GM12864 (cell line): ENCODE measurements around the gene MYO16.

Experiments used
- DNase-seq: peaks from one replicate; pipeline ENCODE4 v3.0.0-alpha.2; 2011; ENCODE audit warnings: low read depth
- H3K4me3 ChIP-seq: 2 replicates; pipeline ENCODE4 v1.5.1; 2011; ENCODE audit warnings: mild to moderate bottlenecking, low read depth, low read length, control low read depth
- TF ChIP-seq, protein P1 (sequence below): IDR thresholded peaks from 2 replicates; pipeline ENCODE4 v1.5.1; 2011; ENCODE audit warnings: low read depth, mild to moderate bottlenecking, moderate library complexity, low read length, control low read depth, inconsistent platforms; ENCODE audit errors: missing control alignments

MYO16 gene

DNA sequence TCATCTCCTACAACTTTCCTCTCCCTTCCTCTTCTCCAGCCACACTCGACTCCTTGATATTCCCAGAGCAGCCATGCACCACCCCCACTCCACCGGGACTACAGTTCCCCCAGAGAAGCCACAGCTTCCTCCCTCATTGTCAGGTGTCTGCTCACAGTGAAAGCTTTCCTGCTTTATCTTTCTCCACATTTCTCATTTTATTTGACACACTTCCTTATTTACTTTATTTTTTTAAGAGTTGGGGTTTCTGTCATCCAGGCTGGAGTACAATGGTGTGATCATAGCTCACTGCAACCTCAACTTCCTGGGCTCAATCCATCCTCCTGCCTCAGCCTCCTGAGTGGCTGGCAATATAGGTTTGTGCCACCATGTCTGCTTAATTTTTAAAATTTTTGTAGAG is 464.6 kb downstream of the MYO16 start:
- DNase-seq: no peak
- no peak overlapping the region for H3K4me3 ChIP-seq
- TF ChIP-seq, protein P1, sequence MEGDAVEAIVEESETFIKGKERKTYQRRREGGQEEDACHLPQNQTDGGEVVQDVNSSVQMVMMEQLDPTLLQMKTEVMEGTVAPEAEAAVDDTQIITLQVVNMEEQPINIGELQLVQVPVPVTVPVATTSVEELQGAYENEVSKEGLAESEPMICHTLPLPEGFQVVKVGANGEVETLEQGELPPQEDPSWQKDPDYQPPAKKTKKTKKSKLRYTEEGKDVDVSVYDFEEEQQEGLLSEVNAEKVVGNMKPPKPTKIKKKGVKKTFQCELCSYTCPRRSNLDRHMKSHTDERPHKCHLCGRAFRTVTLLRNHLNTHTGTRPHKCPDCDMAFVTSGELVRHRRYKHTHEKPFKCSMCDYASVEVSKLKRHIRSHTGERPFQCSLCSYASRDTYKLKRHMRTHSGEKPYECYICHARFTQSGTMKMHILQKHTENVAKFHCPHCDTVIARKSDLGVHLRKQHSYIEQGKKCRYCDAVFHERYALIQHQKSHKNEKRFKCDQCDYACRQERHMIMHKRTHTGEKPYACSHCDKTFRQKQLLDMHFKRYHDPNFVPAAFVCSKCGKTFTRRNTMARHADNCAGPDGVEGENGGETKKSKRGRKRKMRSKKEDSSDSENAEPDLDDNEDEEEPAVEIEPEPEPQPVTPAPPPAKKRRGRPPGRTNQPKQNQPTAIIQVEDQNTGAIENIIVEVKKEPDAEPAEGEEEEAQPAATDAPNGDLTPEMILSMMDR: no peak

DNA sequence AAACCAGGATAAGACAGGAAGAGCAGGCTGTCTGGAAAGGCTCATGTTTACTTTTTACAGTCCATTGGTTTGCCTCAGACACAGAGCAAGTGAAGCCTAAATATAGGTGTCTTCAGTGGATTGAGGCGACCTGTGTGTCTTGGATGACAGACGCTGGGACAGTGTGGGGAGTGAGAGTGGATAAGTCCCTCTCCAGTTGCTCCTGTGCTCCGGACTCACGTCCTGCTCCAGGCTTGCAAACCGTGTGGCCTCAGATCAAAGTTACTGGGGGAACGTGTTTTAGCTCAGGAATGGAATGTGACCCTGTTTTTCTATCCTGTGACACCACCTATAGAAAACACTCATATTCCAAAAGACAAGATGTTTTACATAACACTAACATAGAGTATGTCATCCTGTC is 465.7 kb downstream of the MYO16 start:
- TF ChIP-seq, protein P1: no peak
- DNase-seq: no peak
- no peak overlapping the region for H3K4me3 ChIP-seq

DNA sequence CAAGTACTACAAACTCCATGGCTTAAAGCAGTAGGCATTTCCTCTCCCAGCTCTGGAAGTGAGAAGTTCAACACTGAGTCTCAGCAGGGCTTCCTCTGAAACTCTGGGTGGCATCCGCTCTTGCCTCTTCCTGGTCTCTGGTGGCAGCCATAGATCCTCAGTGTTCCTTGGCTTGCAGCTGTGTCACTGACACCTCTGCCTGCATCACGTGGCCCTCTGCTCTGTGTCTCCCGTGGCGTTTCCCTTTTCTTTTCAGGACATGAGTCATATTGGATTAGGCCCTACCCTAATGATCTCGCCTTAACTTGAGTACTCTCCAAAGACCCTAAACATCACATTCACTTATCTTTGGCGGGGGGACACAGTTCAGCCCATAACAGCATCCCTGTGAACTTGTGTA is 466.7 kb downstream of the MYO16 start:
- DNase-seq: no peak
- TF ChIP-seq, protein P1: no peak
- H3K4me3 ChIP-seq: no peak overlapping the region

DNA sequence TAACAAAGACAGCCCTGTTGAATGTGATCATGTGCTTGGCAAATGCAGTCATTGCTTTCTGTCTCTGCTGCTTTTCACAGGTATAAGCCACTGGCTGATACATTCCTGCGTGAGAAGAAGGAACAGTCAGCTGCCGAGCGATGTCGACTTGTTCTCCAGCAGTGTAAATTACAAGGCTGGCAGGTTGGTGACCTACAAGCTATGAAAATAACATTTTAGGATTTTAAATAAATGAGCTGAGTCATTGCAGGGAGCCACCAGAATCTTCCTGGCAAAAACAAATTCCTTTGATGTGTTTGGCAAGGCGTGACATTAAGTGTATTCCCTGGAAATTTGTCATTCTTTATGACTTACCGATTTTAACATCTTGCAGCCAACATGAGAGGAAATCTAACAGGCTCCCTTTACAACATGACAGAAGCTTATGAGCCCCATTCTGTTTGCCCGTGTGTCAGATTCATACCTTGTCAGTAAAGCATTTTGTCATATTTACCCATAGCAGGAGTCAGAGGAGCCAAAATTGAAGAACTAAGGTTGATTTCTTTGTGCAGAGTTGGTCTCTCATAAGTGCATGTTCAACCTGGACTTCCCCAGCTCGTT is 471.4 kb downstream of the MYO16 start:
- DNase-seq: no peak
- TF ChIP-seq, protein P1: no peak

DNA sequence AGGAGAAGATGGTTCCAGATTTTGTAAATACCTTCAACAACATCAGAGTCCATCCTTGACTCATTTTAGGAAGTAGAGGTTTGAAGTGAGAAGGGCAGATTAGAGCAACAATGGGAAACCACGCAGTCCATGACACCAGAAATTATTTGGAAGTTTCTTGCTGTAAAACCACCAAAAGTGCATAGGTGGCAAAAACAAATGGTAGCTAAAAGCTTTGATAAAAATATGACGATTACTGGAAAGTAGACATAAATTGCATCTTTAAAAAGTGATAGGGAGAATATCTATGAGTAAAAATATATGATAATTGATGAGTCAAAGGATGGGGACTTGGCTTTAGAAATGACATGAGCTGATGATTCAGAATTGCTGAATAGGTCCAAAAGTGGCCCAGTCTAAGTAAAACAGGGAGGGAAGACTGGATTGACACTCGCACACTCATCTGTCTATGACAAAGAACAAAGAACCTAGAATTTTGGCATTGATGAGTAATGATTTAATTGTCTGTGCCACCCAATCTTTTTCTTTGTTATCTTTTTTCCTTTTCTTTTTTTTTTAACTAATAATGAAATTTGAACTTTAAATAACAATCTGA is 472.2 kb downstream of the MYO16 start:
- TF ChIP-seq, protein P1: no peak
- no peak overlapping the region for H3K4me3 ChIP-seq
- DNase-seq: no peak

More for the DNA sequence above, 471.4 kb downstream of the MYO16 start:
- H3K4me3 ChIP-seq: no peak overlapping the region

DNA sequence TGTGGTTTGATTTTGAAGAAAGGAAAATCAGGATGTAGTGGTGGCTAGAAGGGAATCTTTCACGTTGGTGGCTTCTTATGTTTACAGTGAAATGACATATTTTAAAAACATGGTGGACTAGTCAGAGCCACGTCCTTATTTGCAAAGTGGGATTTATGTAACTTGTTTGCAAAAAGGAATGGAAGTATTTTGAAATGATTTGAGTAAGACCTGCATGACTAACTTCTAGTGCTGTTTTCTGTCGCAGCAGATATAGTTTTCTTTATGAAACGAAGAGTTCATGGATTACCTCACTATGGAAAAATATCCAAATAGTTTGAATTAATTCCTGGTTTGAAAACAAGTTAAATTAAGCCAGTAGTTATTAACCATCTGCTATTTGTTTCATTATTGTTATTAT is 476.5 kb downstream of the MYO16 start:
- no peak for DNase-seq
- H3K4me3 ChIP-seq: no peak overlapping the region
- TF ChIP-seq, protein P1: no peak

DNA sequence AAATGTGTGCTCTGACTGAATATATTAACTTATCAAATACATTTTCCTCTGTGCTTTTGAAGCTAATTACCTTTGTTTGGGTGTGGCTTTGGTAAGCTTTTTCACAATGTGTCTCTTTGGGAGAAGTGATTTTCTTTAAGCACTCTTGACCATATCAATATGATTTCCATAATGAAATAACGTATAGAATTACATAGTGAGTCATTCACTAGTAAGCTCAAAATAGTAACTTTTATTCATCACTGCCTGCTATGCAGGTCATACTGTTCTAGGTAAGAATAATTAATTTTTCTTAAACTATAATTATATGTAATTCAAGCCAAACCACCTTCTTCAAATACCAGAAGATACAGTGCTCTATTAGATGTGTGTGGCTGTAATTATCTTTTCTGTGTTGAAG is 480.7 kb downstream of the MYO16 start:
- TF ChIP-seq, protein P1: no peak
- no peak for DNase-seq
- no peak overlapping the region for H3K4me3 ChIP-seq
